HepG2 (cell line): Measurements from ENCODE around the gene C6orf136. TPM values are rescaled to one million over a fixed set of nuclear protein-coding genes. Genes with fewer than 3 reads are reported as not detected.
A peak's percentile ranks its signal among the peaks of the same experiment; 100 is the strongest.

Source experiments
- ARHGAP35 ChIP-seq: sonication (generic); formaldehyde crosslinking; IDR thresholded peaks from 2 replicates; pipeline ENCODE4 v1.9.0; 2022; ENCODE audit warnings: mild to moderate bottlenecking, inconsistent platforms, moderate library complexity, missing genetic modification reagents, borderline replicate concordance
- MYC ChIP-seq: sonication (generic); formaldehyde crosslinking; IDR thresholded peaks from 2 replicates; pipeline ENCODE4 v1.9.0; 2021; ENCODE audit warnings: missing genetic modification reagents, borderline replicate concordance
- NCOA1 ChIP-seq: sonication (generic); formaldehyde crosslinking; IDR thresholded peaks from 2 replicates; pipeline ENCODE4 v1.9.0; 2021; ENCODE audit warnings: missing genetic modification reagents
- POLR2A ChIP-seq, 2 experiments: IDR thresholded peaks; 2 replicates each; pipeline ENCODE4 v1.6.1; 2011; ENCODE audit warnings: low read depth in 2 of 2, low read length in 2 of 2, mild to moderate bottlenecking in 1 of 2, moderate library complexity in 1 of 2; ENCODE audit not compliant: insufficient read depth in 1 of 2
- SCMH1 ChIP-seq: sonication (generic); formaldehyde crosslinking; IDR thresholded peaks from 2 replicates; pipeline ENCODE4 v1.9.0; 2021; ENCODE audit warnings: missing genetic modification reagents, mild to moderate bottlenecking, borderline replicate concordance
- SNAPC4 ChIP-seq: sonication (generic); formaldehyde crosslinking; IDR thresholded peaks from 2 replicates; pipeline ENCODE4 v1.4.0; 2020; ENCODE audit warnings: mild to moderate bottlenecking, missing genetic modification reagents
- TCF12 ChIP-seq, 2 experiments: fragments of 450-650 bp in 1 of 2; sonication (generic) in 1 of 2; formaldehyde crosslinking in 1 of 2; IDR thresholded peaks; 2 replicates each; pipeline versions ENCODE4 v1.6.1 to v1.8.0; 2017 to 2022; ENCODE audit warnings: antibody characterized with exemption in 1 of 2, mild to moderate bottlenecking in 1 of 2, missing genetic modification reagents in 1 of 2, moderate library complexity in 1 of 2
- ZFP82 ChIP-seq: sonication (generic); formaldehyde crosslinking; IDR thresholded peaks from 2 replicates; pipeline ENCODE4 v1.5.1; 2020; ENCODE audit warnings: mild to moderate bottlenecking, missing genetic modification reagents, borderline replicate concordance
- ZMYM2 ChIP-seq: sonication (generic); formaldehyde crosslinking; IDR thresholded peaks from 2 replicates; pipeline ENCODE4 v1.8.0; 2022; ENCODE audit warnings: mild to moderate bottlenecking, missing genetic modification reagents
- ZSCAN20 ChIP-seq: sonication (generic); formaldehyde crosslinking; IDR thresholded peaks from 2 replicates; pipeline ENCODE4 v1.4.0; 2020; ENCODE audit warnings: missing genetic modification reagents, mild to moderate bottlenecking, borderline replicate concordance
- ZZZ3 ChIP-seq: sonication (generic); formaldehyde crosslinking; IDR thresholded peaks from 2 replicates; pipeline ENCODE4 v1.4.0; 2020; ENCODE audit warnings: missing genetic modification reagents, mild to moderate bottlenecking, borderline replicate concordance
- polyA plus RNA-seq, 8 experiments: library from polyadenylated mRNA; depleted of rRNA in 3 of 8; stranded (reverse) in 7 of 8; unstranded in 1 of 8; fragments of >200 nt; fragmentation: Illumina TruSeq in 4 of 8; extraction: Trizol in 4 of 8; gene quantifications; 2 replicates each; pipeline versions ENCODE4 v1.2.1 to v1.2.3, GENCODE V29; 2011 to 2016; ENCODE audit warnings: low read depth in 4 of 8, missing spikeins in 1 of 8, mixed read lengths in 1 of 8; ENCODE audit not compliant: insufficient read depth in 1 of 8
- total RNA-seq, 5 experiments: library from RNA; depleted of rRNA; stranded (reverse); fragments of >200 nt; fragmentation: Illumina TruSeq; extraction: Trizol; gene quantifications; 2 replicates each; pipeline ENCODE4 v1.2.3, GENCODE V29; 2016; ENCODE audit warnings: low read depth in 1 of 5

C6orf136 gene
- total and polyA plus RNA-seq, 2 of the 13 experiments (the other 11 are each of a cell fraction or from before 2014, with no cell fraction given), result 12.0 to 26.2 TPM

GRCh38 chr6:30611150-30611855 is 35.6 kb upstream of the C6orf136 start (continued):
- TF ChIP-seq POLR2A (IDR thresholded peaks at IDR 0.05; ENCODE audit: insufficient read depth in 1 of 2, low read depth in 2 of 2, low read length in 2 of 2), result peak in 1 of 2 experiments; percentile 16; a peak in 1 of 4 replicates
- TF ChIP-seq ARHGAP35 (CRISPR knock-in tag), result no peak
- TF ChIP-seq ZZZ3 (CRISPR knock-in tag), result no peak
- no peak for TF ChIP-seq ZSCAN20 (CRISPR knock-in tag)
- no peak for TF ChIP-seq ZFP82 (CRISPR knock-in tag)
- TF ChIP-seq NCOA1 (CRISPR knock-in tag), result no peak
- TF ChIP-seq TCF12 (IDR thresholded peaks at IDR 0.05), result no peak
- no peak for TF ChIP-seq TCF12 (CRISPR knock-in tag; IDR thresholded peaks at IDR 0.05)
- no peak for TF ChIP-seq MYC (CRISPR knock-in tag)
- no peak for TF ChIP-seq SNAPC4 (CRISPR knock-in tag)
- no peak for TF ChIP-seq ZMYM2 (CRISPR knock-in tag)
- no peak for TF ChIP-seq SCMH1 (CRISPR knock-in tag)
